Keratinocyte (primary cell): ENCODE results near the gene SLC9A7.

Experiments used
- EZH2 ChIP-seq: IDR thresholded peaks from one replicate; pipeline ENCODE4 v1.6.1; 2012; ENCODE audit warnings: inconsistent platforms, mild to moderate bottlenecking, low read length, moderate library complexity
- TF ChIP-seq, protein P1 (sequence below), 3 experiments: IDR thresholded peaks in 1 of 3; conservative IDR thresholded peaks in 1 of 3; optimal IDR thresholded peaks in 1 of 3; 2 replicates in 2 of 3; 3 replicates in 1 of 3; pipeline versions ENCODE3 to v1.5.1; 2011; ENCODE audit warnings: low read length in 3 of 3, mild to moderate bottlenecking in 3 of 3, moderate library complexity in 2 of 3, control low read depth in 1 of 3, inconsistent platforms in 1 of 3; ENCODE audit not compliant: insufficient read depth in 2 of 3; ENCODE audit errors: extremely low read depth in 1 of 3

DNA sequence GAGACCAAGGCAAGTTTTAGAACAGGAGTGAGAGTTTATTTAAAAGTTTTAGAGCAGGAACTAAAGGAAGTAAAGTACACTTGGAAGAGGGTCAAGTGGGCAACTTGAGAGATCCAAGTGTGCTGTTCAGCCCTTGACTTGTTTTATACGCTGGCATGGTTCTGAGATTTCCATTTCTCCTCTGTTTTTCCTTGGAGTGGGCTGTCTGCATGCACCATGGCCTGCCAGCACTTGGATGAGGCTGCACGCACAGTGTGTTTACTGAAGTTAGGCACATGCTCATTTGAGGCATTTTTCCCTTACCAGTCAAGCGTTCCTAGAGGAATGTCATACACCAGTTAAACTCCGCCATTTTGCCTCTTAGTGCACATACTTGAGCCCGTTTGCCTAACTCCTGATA, 205.0 kb downstream of the SLC9A7 start:
- TF ChIP-seq, protein P1, sequence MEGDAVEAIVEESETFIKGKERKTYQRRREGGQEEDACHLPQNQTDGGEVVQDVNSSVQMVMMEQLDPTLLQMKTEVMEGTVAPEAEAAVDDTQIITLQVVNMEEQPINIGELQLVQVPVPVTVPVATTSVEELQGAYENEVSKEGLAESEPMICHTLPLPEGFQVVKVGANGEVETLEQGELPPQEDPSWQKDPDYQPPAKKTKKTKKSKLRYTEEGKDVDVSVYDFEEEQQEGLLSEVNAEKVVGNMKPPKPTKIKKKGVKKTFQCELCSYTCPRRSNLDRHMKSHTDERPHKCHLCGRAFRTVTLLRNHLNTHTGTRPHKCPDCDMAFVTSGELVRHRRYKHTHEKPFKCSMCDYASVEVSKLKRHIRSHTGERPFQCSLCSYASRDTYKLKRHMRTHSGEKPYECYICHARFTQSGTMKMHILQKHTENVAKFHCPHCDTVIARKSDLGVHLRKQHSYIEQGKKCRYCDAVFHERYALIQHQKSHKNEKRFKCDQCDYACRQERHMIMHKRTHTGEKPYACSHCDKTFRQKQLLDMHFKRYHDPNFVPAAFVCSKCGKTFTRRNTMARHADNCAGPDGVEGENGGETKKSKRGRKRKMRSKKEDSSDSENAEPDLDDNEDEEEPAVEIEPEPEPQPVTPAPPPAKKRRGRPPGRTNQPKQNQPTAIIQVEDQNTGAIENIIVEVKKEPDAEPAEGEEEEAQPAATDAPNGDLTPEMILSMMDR (optimal IDR thresholded peaks at IDR 0.05 in 1 of 3, IDR thresholded peaks at IDR 0.05 in 1 of 3, conservative IDR thresholded peaks at IDR 0.05 in 1 of 3; ENCODE audit: extremely low read depth in 1 of 3, insufficient read depth in 2 of 3, low read length in 3 of 3), result no peak
- TF ChIP-seq EZH2, result no peak
